NT2/D1 (cell line): ENCODE results near the gene RINL.

Experiments
- DNase-seq: peaks from one replicate; pipeline ENCODE4 v3.0.0-alpha.2; 2011; ENCODE audit warnings: low read depth, low spot score
- H3K27me3 ChIP-seq: 2 replicates; pipeline ENCODE4 v1.6.0; 2011; ENCODE audit warnings: mild to moderate bottlenecking; ENCODE audit not compliant: insufficient read length, insufficient read depth
- H3K36me3 ChIP-seq: 2 replicates; pipeline ENCODE4 v1.6.1; 2011; ENCODE audit warnings: mild to moderate bottlenecking, low read length, mixed read lengths; ENCODE audit not compliant: insufficient read depth, insufficient read length
- H3K4me1 ChIP-seq: 2 replicates; pipeline ENCODE4 v1.5.1; 2011; ENCODE audit not compliant: insufficient read depth, insufficient read length
- H3K4me3 ChIP-seq: 2 replicates; pipeline ENCODE4 v1.5.1; 2011; ENCODE audit warnings: low read depth; ENCODE audit not compliant: insufficient read length
- H3K9ac ChIP-seq: 2 replicates; pipeline ENCODE4 v1.6.0; 2011; ENCODE audit warnings: low read depth; ENCODE audit not compliant: insufficient read length
- H3K9me3 ChIP-seq: 2 replicates; pipeline ENCODE4 v1.5.1; 2011; ENCODE audit warnings: mild to moderate bottlenecking, low read length; ENCODE audit not compliant: insufficient read depth
- SUZ12 ChIP-seq: IDR thresholded peaks from 2 replicates; pipeline ENCODE4 v1.6.1; 2011; ENCODE audit not compliant: insufficient read length, insufficient read depth; ENCODE audit errors: extremely low read depth
- YY1 ChIP-seq: IDR thresholded peaks from 2 replicates; pipeline ENCODE4 v1.6.1; 2011; ENCODE audit not compliant: insufficient read length, insufficient read depth
- ZNF274 ChIP-seq: IDR thresholded peaks from 2 replicates; pipeline ENCODE4 v1.6.1; 2011; ENCODE audit warnings: mild to moderate bottlenecking, low read depth, low read length

Gene RINL

DNA sequence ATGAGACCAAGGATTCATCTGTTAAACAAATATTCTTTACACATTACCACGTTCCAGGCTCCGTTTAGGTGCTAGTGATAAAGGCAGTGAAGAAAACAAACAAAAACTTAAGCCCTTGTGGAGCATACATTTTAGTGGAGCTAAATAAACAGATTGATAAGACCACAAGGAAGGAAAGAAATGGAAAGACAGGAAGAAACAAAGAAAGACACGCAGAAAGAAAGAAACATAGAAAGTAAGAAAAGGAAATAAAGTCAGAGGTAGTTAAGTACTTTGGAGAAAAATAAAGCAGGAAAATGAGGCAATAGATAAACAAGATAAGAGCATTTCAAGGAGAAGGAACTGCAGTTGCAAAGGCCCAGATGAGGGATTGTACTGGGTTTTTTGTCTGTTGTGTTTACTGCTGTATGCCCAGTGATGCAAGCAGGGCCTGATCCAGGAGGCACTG is 22.7 kb upstream of the RINL start:
- Histone ChIP-seq H3K9ac (no peak overlapping the region), H3K4me1 (peaks cover 9% of the 10 kb centered on the region), H3K9me3 (no peaks in the 10 kb centered on the region), H3K4me3 (peak overlapping the region; percentile 52), H3K27me3 (peaks cover 5% of the 10 kb centered on the region), H3K36me3 (peaks cover 18% of the 10 kb centered on the region)
- DNase-seq, result no peak
- TF ChIP-seq SUZ12 (no peak), YY1 (no peak), ZNF274 (no peak)

DNA sequence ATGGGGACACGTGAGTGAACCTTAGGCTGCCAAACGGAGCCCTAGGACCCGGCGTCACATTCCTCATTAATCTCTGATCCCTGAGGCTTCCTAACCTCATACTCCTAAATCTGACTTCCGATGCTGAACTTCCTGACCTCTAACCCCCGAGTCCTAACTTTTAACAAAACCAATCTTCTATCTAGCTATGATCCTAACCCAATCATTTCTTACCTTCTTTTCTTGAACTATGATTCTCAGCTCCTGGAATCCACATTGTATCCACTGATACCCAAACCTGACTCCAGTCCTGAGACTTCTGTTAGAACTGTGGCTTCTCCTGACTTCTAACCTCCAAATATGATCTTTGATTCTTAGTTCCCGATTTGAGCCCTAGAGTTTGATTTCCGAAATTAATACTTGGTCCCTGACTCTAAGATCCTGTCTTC is 22.1 kb upstream of the RINL start:
- H3K9me3 ChIP-seq, result no peaks in the 10 kb centered on the region
- peak overlapping the region; percentile 52 for H3K4me3 ChIP-seq
- H3K9ac ChIP-seq, result peak overlapping the region; percentile 70
- H3K27me3 ChIP-seq, result peaks cover 5% of the 10 kb centered on the region
- H3K4me1 ChIP-seq, result peaks cover 9% of the 10 kb centered on the region
- H3K36me3 ChIP-seq, result peaks cover 13% of the 10 kb centered on the region
- TF ChIP-seq ZNF274 (no peak), YY1 (no peak), SUZ12 (no peak)
- DNase-seq, result peak; percentile 16

DNA sequence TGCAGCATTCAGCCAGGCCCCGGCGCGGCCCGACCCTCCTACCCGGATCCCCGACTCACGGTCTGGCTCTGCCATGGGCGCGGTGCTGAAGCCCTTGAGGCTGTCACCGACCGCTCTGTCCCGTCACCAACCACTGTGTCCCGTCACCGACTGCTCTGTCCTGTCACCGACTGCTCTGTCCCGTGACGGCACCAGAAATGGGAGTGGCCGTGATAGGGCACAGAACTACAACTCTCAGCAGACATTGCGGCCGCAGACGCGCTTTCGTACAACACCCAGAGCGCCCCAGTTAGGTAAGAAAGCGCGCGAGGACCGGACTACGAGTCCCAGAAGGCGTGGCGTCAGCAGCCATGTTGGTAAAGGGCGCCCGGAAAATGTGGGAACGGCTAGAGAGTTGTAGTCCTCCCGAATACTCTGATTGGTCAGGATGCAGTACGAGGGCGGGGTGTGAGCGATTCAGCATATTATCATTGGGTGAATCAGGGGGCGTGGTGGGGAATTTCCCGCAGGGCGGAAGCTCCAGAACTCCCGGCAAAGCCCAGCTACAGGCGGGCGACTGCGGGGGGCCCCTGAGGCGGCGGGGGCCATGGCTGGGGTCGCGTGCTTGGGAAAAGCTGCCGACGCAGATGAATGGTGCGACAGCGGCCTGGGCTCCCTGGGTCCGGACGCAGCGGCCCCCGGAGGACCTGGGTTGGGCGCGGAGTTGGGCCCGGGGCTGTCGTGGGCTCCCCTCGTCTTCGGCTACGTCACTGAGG is 21.5 kb upstream of the RINL start, which contains the start of the genes NFKBIB and SIRT2:
Gene NFKBIB (plus strand): TSS at position 523 of the 755 bp plus-strand sequence. CDS start 64 bp downstream, at position 587.
Gene SIRT2 (minus strand): TSS at position 172 of the 755 bp plus-strand sequence. CDS start 97 bp downstream, at position 75.
- Histone ChIP-seq H3K36me3 (peaks cover 7% of the 10 kb centered on the region), H3K27me3 (peaks cover 5% of the 10 kb centered on the region), H3K9me3 (no peaks in the 10 kb centered on the region), H3K9ac (peak within 1 kb of the TSS; percentile 70), H3K4me3 (peak within 1 kb of the TSS; percentile 64), H3K4me1 (peaks cover 9% of the 10 kb centered on the region)
- DNase-seq, result peak; percentile 97
- TF ChIP-seq YY1 (peak; percentile 95), ZNF274 (no peak), SUZ12 (no peak)

DNA sequence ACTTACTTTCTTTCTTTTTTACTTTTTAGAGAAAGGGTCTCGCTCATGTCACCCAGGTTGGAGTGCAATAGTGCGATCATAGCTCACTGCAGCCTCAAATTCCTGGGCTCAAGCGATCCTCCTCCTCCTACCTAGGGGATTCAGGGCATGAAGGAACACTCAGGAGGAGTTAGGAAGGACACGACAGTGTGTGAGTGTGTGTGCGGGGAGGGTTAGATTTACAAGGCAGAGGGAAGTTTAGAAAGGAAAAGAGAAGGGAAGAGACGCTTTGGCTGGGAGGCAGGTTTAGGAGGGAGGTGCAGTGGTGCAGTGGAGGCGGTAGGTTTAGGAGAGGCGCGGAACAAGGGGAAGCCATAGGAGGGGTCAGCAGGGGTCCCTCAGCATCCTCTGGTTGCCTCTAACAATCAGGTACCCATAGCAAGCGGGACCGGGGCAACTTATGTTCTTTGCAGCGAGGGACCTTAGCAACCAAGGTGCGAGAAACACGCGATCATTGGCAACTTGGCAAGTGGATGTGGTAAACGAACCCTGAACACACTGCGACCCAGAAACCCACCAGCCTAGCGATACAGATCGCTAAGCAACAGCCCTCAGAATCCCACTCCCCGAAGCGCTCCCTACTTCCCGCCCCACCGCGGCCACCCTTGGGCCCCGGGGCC is 20.8 kb upstream of the RINL start:
- peaks cover 5% of the 10 kb centered on the region for H3K27me3 ChIP-seq
- no peaks in the 10 kb centered on the region for H3K36me3 ChIP-seq
- peaks cover 7% of the 10 kb centered on the region for H3K4me1 ChIP-seq
- TF ChIP-seq ZNF274 (no peak), SUZ12 (no peak), YY1 (no peak)
- no peak for DNase-seq
- H3K9ac ChIP-seq, result peak overlapping the region; percentile 70
- H3K9me3 ChIP-seq, result no peaks in the 10 kb centered on the region
- H3K4me3 ChIP-seq, result peak overlapping the region; percentile 64

DNA sequence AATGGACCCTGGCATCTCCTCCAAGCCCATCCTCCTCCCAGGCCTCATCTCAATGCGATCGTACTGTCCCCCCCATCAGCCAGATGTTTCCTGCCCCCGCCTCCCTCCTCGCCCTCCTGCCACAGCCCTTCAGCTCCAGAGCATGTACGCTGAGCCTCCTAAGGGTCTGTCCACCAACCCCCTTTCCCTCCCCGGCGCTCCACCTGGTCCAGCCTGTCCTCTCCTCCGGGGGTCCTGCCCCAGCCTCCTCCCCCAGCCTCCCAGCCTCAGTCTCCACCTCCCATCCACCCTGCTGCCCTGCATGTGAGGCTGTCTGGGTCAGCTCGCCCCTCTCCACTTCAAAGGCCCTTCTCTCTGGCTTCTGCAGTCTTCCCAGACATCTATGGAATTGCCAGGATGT is 16.9 kb upstream of the RINL start:
- no peak overlapping the region for H3K9ac ChIP-seq
- TF ChIP-seq SUZ12, result no peak
- no peak for TF ChIP-seq YY1
- TF ChIP-seq ZNF274, result no peak

DNA sequence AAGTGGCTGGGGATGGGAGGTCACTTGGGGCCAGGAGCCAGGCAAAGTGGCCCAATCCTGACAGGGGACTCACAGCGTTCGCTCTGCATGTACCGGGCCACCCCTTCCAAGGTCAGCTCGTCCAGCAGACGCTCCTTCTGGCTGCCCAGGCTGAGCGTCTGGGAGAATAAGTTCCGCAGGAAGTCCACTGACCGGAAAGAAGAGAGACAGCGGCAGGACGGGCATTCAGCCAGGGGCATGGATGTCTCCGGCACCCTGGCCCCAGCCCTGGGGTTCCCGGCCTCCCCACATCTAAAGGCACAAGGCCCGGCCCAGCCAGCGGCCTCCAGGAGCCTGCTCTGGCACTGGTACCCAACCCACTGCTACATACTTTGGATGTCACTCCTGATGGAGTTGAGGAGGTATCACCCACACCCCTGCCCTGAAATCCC is 15.3 kb upstream of the RINL start:
- no peaks in the 10 kb centered on the region for H3K27me3 ChIP-seq
- no peak overlapping the region for H3K4me3 ChIP-seq
- no peak overlapping the region for H3K9ac ChIP-seq
- no peak for DNase-seq
- H3K4me1 ChIP-seq, result peaks cover 4% of the 10 kb centered on the region
- TF ChIP-seq SUZ12, result no peak
- no peak for TF ChIP-seq YY1
- no peak for TF ChIP-seq ZNF274
- H3K36me3 ChIP-seq, result peaks cover 4% of the 10 kb centered on the region
- H3K9me3 ChIP-seq, result no peaks in the 10 kb centered on the region

More for the DNA sequence above, 16.9 kb upstream of the RINL start:
- Histone ChIP-seq H3K36me3 (no peaks in the 10 kb centered on the region), H3K27me3 (peaks cover 5% of the 10 kb centered on the region), H3K9me3 (no peaks in the 10 kb centered on the region), H3K4me1 (peaks cover 7% of the 10 kb centered on the region), H3K4me3 (no peak overlapping the region)
- DNase-seq, result no peak

DNA sequence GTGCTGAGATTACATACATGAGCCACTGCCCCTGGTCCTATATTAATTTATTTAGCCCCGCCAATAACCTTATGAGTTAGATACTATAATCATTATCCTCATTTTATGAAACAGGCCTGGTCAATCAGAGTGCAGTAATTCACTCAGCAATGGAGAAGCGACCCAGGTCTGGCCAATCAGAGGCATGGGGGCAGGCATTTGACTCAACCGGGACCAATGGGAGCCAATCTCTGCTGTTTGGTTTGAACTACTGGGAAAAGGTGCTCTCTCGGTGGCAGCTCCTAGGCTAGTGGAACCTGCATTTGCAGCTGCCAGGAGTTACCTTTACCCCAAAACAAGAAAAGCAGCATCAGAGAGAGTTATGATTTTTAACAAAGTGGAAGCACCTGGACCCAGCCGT is 14.8 kb upstream of the RINL start:
- H3K4me3 ChIP-seq, result no peak overlapping the region
- TF ChIP-seq YY1 (no peak), SUZ12 (no peak), ZNF274 (no peak)
- peaks cover 4% of the 10 kb centered on the region for H3K36me3 ChIP-seq
- H3K4me1 ChIP-seq, result no peaks in the 10 kb centered on the region
- H3K9me3 ChIP-seq, result no peaks in the 10 kb centered on the region
- DNase-seq, result no peak
- no peaks in the 10 kb centered on the region for H3K27me3 ChIP-seq
- H3K9ac ChIP-seq, result no peak overlapping the region
